DND-41 (cell line): Measurements from ENCODE around the gene DSCAML1.

ENCODE experiments used
- ATAC-seq: fragments of 200-7000 bp; cut with Tn5 transposase; 3 replicates; pipeline ENCODE4 v1.9.1; 2021; ENCODE audit warnings: low read depth; ENCODE audit not compliant: insufficient read depth
- DNase-seq: peaks from one replicate; pipeline ENCODE4 v3.0.0-alpha.2; 2020
- H2AFZ ChIP-seq: 2 replicates; pipeline ENCODE4 v1.6.0; 2012; ENCODE audit warnings: low read depth, low read length
- H3K27ac ChIP-seq: 2 replicates; pipeline ENCODE4 v1.5.1; 2012; ENCODE audit warnings: low read length, inconsistent platforms
- H3K27me3 ChIP-seq: fragments of 200-600 bp; sonication (generic); 2 replicates; pipeline ENCODE4 v1.6.0; 2012; ENCODE audit warnings: low read length, mild to moderate bottlenecking, inconsistent platforms; ENCODE audit not compliant: insufficient read depth, poor library complexity
- H3K36me3 ChIP-seq: 2 replicates; pipeline ENCODE4 v1.5.1; 2012; ENCODE audit warnings: low read length, inconsistent platforms; ENCODE audit not compliant: insufficient read depth
- H3K4me1 ChIP-seq: 2 replicates; pipeline ENCODE4 v1.5.1; 2012; ENCODE audit warnings: mild to moderate bottlenecking, low read length; ENCODE audit not compliant: insufficient read depth
- H3K4me2 ChIP-seq: 2 replicates; pipeline ENCODE4 v1.6.0; 2012; ENCODE audit warnings: mild to moderate bottlenecking, moderate library complexity, low read length, inconsistent platforms; ENCODE audit not compliant: insufficient read depth
- H3K4me3 ChIP-seq, 2 experiments: fragments of 200-600 bp in 1 of 2; shearing (Covaris generic) in 1 of 2; 2 replicates each; pipeline ENCODE4 v1.5.1; 2012 to 2016; ENCODE audit warnings: inconsistent platforms in 2 of 2, low read length in 2 of 2, mild to moderate bottlenecking in 2 of 2, low read depth in 1 of 2, moderate library complexity in 1 of 2
- H3K79me2 ChIP-seq: 2 replicates; pipeline ENCODE4 v1.6.0; 2012; ENCODE audit warnings: low read length, inconsistent platforms; ENCODE audit not compliant: insufficient read depth
- H3K9ac ChIP-seq: 2 replicates; pipeline ENCODE4 v1.6.0; 2012; ENCODE audit warnings: low read depth, mild to moderate bottlenecking, inconsistent platforms, low read length, moderate library complexity
- H3K9me3 ChIP-seq: 2 replicates; pipeline ENCODE4 v1.5.1; 2012; ENCODE audit warnings: low read length, moderate library complexity, mild to moderate bottlenecking, inconsistent platforms; ENCODE audit not compliant: insufficient read depth, severe bottlenecking
- H4K20me1 ChIP-seq: 2 replicates; pipeline ENCODE4 v1.6.0; 2012; ENCODE audit warnings: low read length; ENCODE audit not compliant: insufficient read depth
- EZH2 ChIP-seq: IDR thresholded peaks from 3 replicates; pipeline ENCODE4 v1.6.1; 2012; ENCODE audit warnings: borderline replicate concordance, low read depth, mild to moderate bottlenecking, moderate library complexity, low read length, inconsistent platforms; ENCODE audit not compliant: severe bottlenecking
- TF ChIP-seq, protein P1 (sequence below): IDR thresholded peaks from 2 replicates; pipeline ENCODE4 v1.5.1; 2012; ENCODE audit warnings: borderline replicate concordance, low read length, moderate library complexity, mild to moderate bottlenecking; ENCODE audit not compliant: poor library complexity, severe bottlenecking; ENCODE audit errors: extremely low read depth

DSCAML1 gene

DNA sequence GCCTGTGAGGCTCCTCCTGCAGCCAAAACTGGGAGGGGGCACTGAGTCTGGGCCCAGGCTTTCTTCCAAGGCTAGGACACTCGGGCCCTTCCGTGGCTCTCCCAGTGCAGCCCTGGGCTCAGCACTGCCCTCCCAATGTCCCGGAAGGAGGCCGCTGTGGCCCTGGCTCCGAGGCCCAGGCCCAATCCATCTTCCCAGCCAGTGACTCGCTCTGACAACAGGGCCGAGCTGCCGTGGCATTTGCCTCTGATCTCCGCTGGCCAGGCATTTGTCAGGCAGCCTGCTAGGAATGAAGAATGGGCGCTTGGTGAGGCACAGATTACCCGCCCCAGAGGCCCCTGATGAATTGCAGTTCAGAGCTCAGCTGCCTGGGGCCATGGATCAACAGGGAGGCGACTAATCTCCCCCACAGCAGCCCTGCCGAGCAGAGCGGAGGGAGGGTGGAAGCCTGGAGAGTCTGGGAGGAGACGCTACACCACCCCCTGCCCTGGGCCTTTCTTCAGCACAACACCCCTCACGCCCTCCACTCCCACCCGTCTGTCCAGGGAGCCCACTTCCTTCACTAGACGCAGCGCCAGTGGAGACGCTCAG lies 19.2 kb upstream of the DSCAML1 start:
- H3K36me3 ChIP-seq, result peaks cover 43% of the 10 kb centered on the region
- H2AFZ ChIP-seq, result no peak overlapping the region
- H3K79me2 ChIP-seq, result peaks cover 1% of the 10 kb centered on the region
- no peaks in the 10 kb centered on the region for H3K9me3 ChIP-seq
- no peaks in the 10 kb centered on the region; the same call in 1 of the 2 replicates for H4K20me1 ChIP-seq
- DNase-seq, result no peak
- peaks cover 57% of the 10 kb centered on the region for H3K4me1 ChIP-seq
- TF ChIP-seq, protein P1, sequence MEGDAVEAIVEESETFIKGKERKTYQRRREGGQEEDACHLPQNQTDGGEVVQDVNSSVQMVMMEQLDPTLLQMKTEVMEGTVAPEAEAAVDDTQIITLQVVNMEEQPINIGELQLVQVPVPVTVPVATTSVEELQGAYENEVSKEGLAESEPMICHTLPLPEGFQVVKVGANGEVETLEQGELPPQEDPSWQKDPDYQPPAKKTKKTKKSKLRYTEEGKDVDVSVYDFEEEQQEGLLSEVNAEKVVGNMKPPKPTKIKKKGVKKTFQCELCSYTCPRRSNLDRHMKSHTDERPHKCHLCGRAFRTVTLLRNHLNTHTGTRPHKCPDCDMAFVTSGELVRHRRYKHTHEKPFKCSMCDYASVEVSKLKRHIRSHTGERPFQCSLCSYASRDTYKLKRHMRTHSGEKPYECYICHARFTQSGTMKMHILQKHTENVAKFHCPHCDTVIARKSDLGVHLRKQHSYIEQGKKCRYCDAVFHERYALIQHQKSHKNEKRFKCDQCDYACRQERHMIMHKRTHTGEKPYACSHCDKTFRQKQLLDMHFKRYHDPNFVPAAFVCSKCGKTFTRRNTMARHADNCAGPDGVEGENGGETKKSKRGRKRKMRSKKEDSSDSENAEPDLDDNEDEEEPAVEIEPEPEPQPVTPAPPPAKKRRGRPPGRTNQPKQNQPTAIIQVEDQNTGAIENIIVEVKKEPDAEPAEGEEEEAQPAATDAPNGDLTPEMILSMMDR, result no peak
- no peak for TF ChIP-seq EZH2
- no peak overlapping the region for H3K4me2 ChIP-seq
- no peak for ATAC-seq
- H3K27me3 ChIP-seq, result no peaks in the 10 kb centered on the region
- peak overlapping the region; percentile 37; the same call in 1 of the 2 replicates for H3K27ac ChIP-seq
- H3K9ac ChIP-seq, result 0 out of 2 replicates have a peak overlapping the region, but pooled peaks have one; percentile 4
- H3K4me3 ChIP-seq, result no peak overlapping the region

DNA sequence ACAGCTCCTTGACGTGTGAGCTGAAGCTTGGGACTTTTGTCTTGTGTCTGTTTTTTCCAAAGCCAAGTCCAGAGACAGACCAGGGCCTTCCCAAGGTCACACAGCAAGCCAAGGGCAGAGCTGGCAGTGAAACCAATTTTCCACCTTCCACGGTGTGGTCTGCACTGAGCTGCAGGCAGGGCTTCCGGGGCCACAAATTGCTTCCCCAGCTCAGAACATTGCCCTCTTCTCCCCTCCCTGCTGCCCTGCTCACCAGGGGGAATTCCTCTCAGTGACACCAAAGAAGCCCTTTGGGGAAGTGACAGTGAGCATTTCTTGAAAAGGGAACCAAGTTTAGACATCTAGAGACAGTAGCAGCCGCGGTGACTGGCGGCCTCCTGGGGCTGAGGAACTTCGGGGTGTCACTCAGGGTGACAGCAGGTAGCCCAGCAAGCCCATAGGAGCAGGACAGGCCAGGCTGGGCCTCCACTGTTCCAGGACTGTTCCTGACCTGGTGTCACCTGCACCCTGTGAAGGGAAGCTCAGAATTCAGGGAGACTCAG lies 18.3 kb upstream of the DSCAML1 start:
- Histone ChIP-seq H3K27me3 (no peaks in the 10 kb centered on the region), H2AFZ (no peak overlapping the region), H3K4me1 (peaks cover 56% of the 10 kb centered on the region), H3K27ac (peak overlapping the region; percentile 44; the same call in 1 of the 2 replicates), H3K4me2 (no peak overlapping the region), H4K20me1 (no peaks in the 10 kb centered on the region; the same call in 1 of the 2 replicates), H3K36me3 (peaks cover 38% of the 10 kb centered on the region), H3K79me2 (no peaks in the 10 kb centered on the region), H3K4me3 (no peak overlapping the region), H3K9me3 (no peaks in the 10 kb centered on the region), H3K9ac (no peak overlapping the region; the same call in 1 of the 2 replicates)
- peak; percentile 61 for DNase-seq
- TF ChIP-seq, protein P1, result no peak
- no peak for TF ChIP-seq EZH2
- peak; percentile 49 for ATAC-seq

DNA sequence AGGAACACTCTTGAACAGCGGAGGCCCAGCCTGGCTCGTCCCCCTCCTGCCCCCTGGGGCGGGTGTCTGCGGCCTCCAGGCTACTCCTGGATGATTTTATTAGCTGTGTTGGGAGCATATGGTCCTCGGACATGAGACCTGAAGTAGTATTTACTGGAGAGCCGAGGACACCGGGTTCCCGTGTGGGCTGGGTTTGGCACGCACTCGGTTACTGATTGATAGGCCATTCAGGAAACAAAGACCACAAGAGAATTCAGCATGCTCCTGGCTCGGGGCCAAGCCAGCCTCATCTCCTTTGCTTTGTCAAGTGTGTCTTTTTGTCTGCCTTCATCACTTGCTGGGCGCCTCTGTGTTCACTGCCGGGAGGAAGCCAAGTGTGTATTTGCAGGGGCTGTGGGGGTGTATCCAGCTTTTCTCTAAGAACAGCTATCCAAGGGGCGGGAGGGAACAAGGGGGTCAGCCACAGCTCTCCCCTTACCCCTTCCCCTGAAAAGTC lies 17.8 kb upstream of the DSCAML1 start:
- peak; percentile 66 for ATAC-seq
- Histone ChIP-seq H3K4me2 (no peak overlapping the region), H3K79me2 (no peaks in the 10 kb centered on the region), H3K27ac (peak overlapping the region; percentile 48; the same call in 1 of the 2 replicates), H3K4me3 (no peak overlapping the region), H3K27me3 (no peaks in the 10 kb centered on the region), H3K4me1 (peaks cover 55% of the 10 kb centered on the region), H3K9me3 (no peaks in the 10 kb centered on the region), H2AFZ (no peak overlapping the region), H4K20me1 (no peaks in the 10 kb centered on the region; the same call in 1 of the 2 replicates), H3K36me3 (peaks cover 33% of the 10 kb centered on the region), H3K9ac (no peak overlapping the region)
- TF ChIP-seq, protein P1, result no peak
- TF ChIP-seq EZH2, result no peak
- DNase-seq, result peak; percentile 91
